HEK293T (cell line): ENCODE results near the gene UVRAG.

Source experiments
- HDGF ChIP-seq: fragments of 450-650 bp; IDR thresholded peaks from 2 replicates; pipeline ENCODE4 v1.6.1; 2017; ENCODE audit warnings: antibody characterized with exemption, borderline replicate concordance
- SUZ12 ChIP-seq: fragments of 450-650 bp; IDR thresholded peaks from 2 replicates; pipeline ENCODE4 v1.6.1; 2016; ENCODE audit warnings: mild to moderate bottlenecking

GRCh38 chr11:75841739-75842138, 26.7 kb downstream of the UVRAG start:
- TF ChIP-seq SUZ12 (no peak), HDGF (no peak)
